ENCODE results near the gene LGR6. TPM values are rescaled to one million over a fixed set of nuclear protein-coding genes. Genes with fewer than 3 reads are reported as not detected.

LGR6 gene
- total and polyA plus RNA-seq, 2 of the 8 experiments (the other 6 are each of a cell fraction or from before 2014, with no cell fraction given), result 0.50 to 1.0 TPM

DNA sequence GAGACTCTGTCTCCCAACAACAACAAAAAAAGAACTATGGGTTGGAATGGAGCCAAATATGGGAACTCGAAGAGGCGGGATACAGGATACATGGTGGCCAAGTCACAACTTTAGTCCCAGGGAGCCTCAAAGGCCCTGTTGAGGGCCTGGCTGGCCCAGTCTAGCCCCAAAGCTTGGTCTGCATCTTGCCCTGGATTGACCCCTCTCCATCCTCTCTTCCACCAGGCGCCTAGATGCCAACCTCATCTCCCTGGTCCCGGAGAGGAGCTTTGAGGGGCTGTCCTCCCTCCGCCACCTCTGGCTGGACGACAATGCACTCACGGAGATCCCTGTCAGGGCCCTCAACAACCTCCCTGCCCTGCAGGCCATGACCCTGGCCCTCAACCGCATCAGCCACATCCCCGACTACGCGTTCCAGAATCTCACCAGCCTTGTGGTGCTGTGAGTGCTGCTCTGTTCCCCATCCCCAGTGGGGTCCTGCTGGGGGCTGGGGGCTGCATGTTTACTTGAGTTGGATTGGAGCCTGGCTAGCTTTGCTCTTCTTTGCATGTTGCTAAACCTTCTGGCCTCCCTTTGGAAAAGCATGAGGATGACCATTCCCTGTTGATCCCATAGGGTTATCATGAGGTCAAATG, 82.6 kb downstream of the LGR6 start:
- H3K4me2 ChIP-seq (ENCODE audit: insufficient read depth in 1 of 2, low read depth in 2 of 2, low read length in 2 of 2), result no peak overlapping the region
- H3K4ac ChIP-seq (replicated peaks; ENCODE audit: insufficient read length, low read depth, low read length), result no peak overlapping the region
- POLR2A ChIA-PET (ENCODE audit: partially characterized antibody), result no interaction called here
- H2BK120ac ChIP-seq (replicated peaks; ENCODE audit: low read depth, low read length), result no peak overlapping the region
- H2BK12ac ChIP-seq (ENCODE audit: low read depth, low read length), result no peak overlapping the region
- H3K56ac ChIP-seq (replicated peaks; ENCODE audit: insufficient read length, low read depth, low read length), result no peak overlapping the region
- H3K23ac ChIP-seq (ENCODE audit: insufficient read length), result no peak overlapping the region
- no peaks in the 10 kb centered on the region for H3K79me2 ChIP-seq (ENCODE audit: control insufficient read depth in 1 of 2, insufficient read depth in 2 of 2, low read length in 2 of 2)
- H2BK20ac ChIP-seq (ENCODE audit: low read length), result no peak overlapping the region
- H2AFZ ChIP-seq (ENCODE audit: low read length), result no peak overlapping the region
- H3K27ac ChIP-seq (ENCODE audit: low read depth, low read length), result no peak overlapping the region
- no peaks in the 10 kb centered on the region for H4K20me1 ChIP-seq (replicated peaks in 1 of 2; ENCODE audit: control insufficient read depth in 1 of 2, insufficient read depth in 2 of 2, low read length in 2 of 2)
- DNase-seq (ENCODE audit: low read depth in 1 of 2, low spot score in 2 of 2) (no peak), FAIRE-seq (no peak)
- CTCF ChIA-PET (ENCODE audit: partially characterized antibody), result interaction anchor here (1.3 to 3.6 kb wide), 8 partner anchors 14 to 83 kb away, joined by 3 to 35 read pairs (median 10); partner anchors contain the start of gene LGR6
- H2BK5ac ChIP-seq (ENCODE audit: low read depth, low read length), result no peak overlapping the region
- H3K23me2 ChIP-seq (ENCODE audit: low read depth, low read length), result no peaks in the 10 kb centered on the region
- no peak overlapping the region for H3K18ac ChIP-seq (ENCODE audit: extremely low read depth, low read length)
- H3K79me1 ChIP-seq (ENCODE audit: low read depth, low read length), result no peaks in the 10 kb centered on the region
- H3K9me3 ChIP-seq (ENCODE audit: insufficient read depth in 2 of 2, low read depth in 1 of 2, low read length in 1 of 2), result no peaks in the 10 kb centered on the region
- H3K27me3 ChIP-seq (replicated peaks in 1 of 4; ENCODE audit: control insufficient read depth in 3 of 4, extremely low read depth in 1 of 4, insufficient read depth in 3 of 4, low read length in 3 of 4), result no peaks in the 10 kb centered on the region
- no peak overlapping the region for H3K4me3 ChIP-seq (ENCODE audit: extremely low read depth in 1 of 4, insufficient read depth in 2 of 4, low read depth in 3 of 4, low read length in 4 of 4)
- no peak overlapping the region for H2AK5ac ChIP-seq (ENCODE audit: low read depth, low read length)
- H4K5ac ChIP-seq (ENCODE audit: insufficient read length, low read depth, low read length), result no peak overlapping the region
- no peak overlapping the region for H2BK15ac ChIP-seq (ENCODE audit: low read length)
- H4K8ac ChIP-seq (ENCODE audit: extremely low read depth, insufficient read depth, low read length), result no peak overlapping the region
- 92% methylated on average over 11 of the region's 11 CpGs; no CpG with 5 or more reads in 1 of the 2 experiments for WGBS, 2 experiments (ENCODE audit: extremely low coverage in 1 of 2, insufficient coverage in 1 of 2, insufficient read length in 1 of 2, insufficient replicate concordance in 2 of 2, low coverage in 1 of 2, low lambda C conversion rate in 2 of 2, missing lambda C conversion rate in 1 of 2)
- H4K91ac ChIP-seq (replicated peaks; ENCODE audit: insufficient read length, low read length), result no peak overlapping the region
- no peak overlapping the region for H3K14ac ChIP-seq (ENCODE audit: insufficient read length)
- peaks cover 1 to 8% (median 5%) of the 10 kb centered on the region in 4 experiments; a peak in 4 of 7 replicates for H3K4me1 ChIP-seq (replicated peaks in 1 of 4; ENCODE audit: control insufficient read depth in 3 of 4, insufficient read depth in 4 of 4, low read length in 3 of 4)
- no peaks in the 10 kb centered on the region for H3K36me3 ChIP-seq (ENCODE audit: control insufficient read depth in 2 of 4, insufficient read depth in 4 of 4, low read length in 3 of 4)
- H3K9ac ChIP-seq (replicated peaks in 1 of 4; ENCODE audit: extremely low read depth in 1 of 4, low read depth in 3 of 4, low read length in 3 of 4), result no peak overlapping the region
- no peak for TF ChIP-seq SP1 (IDR thresholded peaks at IDR 0.05; ENCODE audit: low read depth, low read length)
- TF ChIP-seq CBX5 (IDR thresholded peaks at IDR 0.05; ENCODE audit: low read depth, low read length), result no peak
- TF ChIP-seq SIRT6 (IDR thresholded peaks at IDR 0.05; ENCODE audit: low read length), result no peak
- no peak for TF ChIP-seq SAP30 (IDR thresholded peaks at IDR 0.05; ENCODE audit: insufficient read depth, insufficient replicate concordance, low read length)
- no peak for TF ChIP-seq SRF (IDR thresholded peaks at IDR 0.05; ENCODE audit: low read depth, low read length)
- TF ChIP-seq CEBPB (IDR thresholded peaks at IDR 0.05; ENCODE audit: low read depth, low read length), result no peak
- no peak for TF ChIP-seq RAD21 (IDR thresholded peaks at IDR 0.05 in 1 of 2, conservative IDR thresholded peaks at IDR 0.05 in 1 of 2; ENCODE audit: low read depth in 2 of 2, low read length in 2 of 2)
- no peak for TF ChIP-seq KDM4A (IDR thresholded peaks at IDR 0.05; ENCODE audit: low read depth, low read length, severe bottlenecking)
- no peak for TF ChIP-seq ASH2L (IDR thresholded peaks at IDR 0.05; ENCODE audit: low read length)
- no peak for TF ChIP-seq RFX5 (IDR thresholded peaks at IDR 0.05; ENCODE audit: borderline replicate concordance, low read depth, low read length)
- no peak for TF ChIP-seq JUN (IDR thresholded peaks at IDR 0.05; ENCODE audit: low read depth, low read length)
- no peak for TF ChIP-seq YY1 (IDR thresholded peaks at IDR 0.05; ENCODE audit: low read depth, low read length)
- TF ChIP-seq BACH1 (IDR thresholded peaks at IDR 0.05; ENCODE audit: low read length), result no peak
- no peak for TF ChIP-seq PHF8 (conservative IDR thresholded peaks at IDR 0.05; ENCODE audit: low read depth, low read length)
